Measurements from ENCODE around the gene SLC11A2. TPM values are rescaled to one million over a fixed set of nuclear protein-coding genes. Genes with fewer than 3 reads are reported as not detected.
"Not testable (repeated sequence)": the region's sequence is repeated elsewhere in the genome, so short reads cannot be mapped to it uniquely, and the experiment has no call there.

Gene SLC11A2
- total and polyA plus RNA-seq, 7 donors = 3.9 to 44.6 (median 25.0) TPM

DNA sequence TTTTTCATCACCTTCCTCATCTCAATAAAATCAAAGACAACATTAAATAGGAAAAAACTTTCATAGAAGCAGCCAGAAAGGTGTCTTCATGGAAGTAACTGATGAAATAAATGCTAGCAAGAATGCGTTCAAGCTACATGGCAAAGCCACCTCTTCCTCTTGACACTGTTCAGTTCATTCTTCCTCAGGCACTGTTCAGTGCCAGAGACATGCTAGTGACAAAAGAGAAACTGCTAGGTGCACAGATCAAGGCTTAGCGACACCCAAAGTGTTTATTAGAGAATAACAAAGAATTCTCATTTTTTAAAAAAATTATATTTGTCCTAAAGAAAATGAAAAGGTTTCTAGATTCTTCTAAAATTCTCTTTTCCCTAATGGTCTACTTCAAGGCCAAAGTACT is 7.2 kb downstream of the SLC11A2 start:
- no peak overlapping the region for H3K4me3 ChIP-seq
- WGBS, 2 donors = 92 to 97% methylated on average over 2 of the region's 2 CpGs
- intact Hi-C loops (cut with DNase I) = no loop called here
- H3K27ac ChIP-seq = no peak overlapping the region
- no peaks in the 10 kb centered on the region for H3K27me3 ChIP-seq
- no peak for DNase-seq
- no peak for TF ChIP-seq POLR2AphosphoS5 (IDR thresholded peaks at IDR 0.05)
- no peak for TF ChIP-seq POLR2A (IDR thresholded peaks at IDR 0.05)
- no peak for TF ChIP-seq EP300 (IDR thresholded peaks at IDR 0.05)
- TF ChIP-seq, protein P1, sequence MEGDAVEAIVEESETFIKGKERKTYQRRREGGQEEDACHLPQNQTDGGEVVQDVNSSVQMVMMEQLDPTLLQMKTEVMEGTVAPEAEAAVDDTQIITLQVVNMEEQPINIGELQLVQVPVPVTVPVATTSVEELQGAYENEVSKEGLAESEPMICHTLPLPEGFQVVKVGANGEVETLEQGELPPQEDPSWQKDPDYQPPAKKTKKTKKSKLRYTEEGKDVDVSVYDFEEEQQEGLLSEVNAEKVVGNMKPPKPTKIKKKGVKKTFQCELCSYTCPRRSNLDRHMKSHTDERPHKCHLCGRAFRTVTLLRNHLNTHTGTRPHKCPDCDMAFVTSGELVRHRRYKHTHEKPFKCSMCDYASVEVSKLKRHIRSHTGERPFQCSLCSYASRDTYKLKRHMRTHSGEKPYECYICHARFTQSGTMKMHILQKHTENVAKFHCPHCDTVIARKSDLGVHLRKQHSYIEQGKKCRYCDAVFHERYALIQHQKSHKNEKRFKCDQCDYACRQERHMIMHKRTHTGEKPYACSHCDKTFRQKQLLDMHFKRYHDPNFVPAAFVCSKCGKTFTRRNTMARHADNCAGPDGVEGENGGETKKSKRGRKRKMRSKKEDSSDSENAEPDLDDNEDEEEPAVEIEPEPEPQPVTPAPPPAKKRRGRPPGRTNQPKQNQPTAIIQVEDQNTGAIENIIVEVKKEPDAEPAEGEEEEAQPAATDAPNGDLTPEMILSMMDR (IDR thresholded peaks at IDR 0.05) = no peak
- H3K9me3 ChIP-seq = no peaks in the 10 kb centered on the region
- H3K36me3 ChIP-seq = no peaks in the 10 kb centered on the region
- H3K4me1 ChIP-seq = peaks cover 0 to 19% (median 3%) of the 10 kb centered on the region in 4 donors

DNA sequence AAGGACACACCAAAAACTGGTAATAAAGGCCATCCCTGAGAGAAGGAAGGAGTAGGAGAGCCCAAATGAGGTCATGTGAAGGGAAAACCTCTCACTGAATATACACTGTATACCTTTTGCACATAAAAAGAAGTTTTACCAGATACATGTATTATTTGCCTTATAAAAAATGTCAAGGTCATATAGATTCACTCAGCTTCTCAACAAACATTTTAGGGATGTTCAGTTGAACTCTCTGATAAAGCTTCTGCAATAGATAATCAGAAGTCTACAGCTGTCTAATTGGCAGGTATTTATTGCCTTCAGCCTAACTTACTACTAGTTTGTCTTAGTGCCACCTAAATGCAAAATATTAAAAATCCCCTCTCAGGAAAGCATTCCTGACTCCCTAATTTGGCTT is 8.7 kb downstream of the SLC11A2 start:
- H3K36me3 ChIP-seq = no peaks in the 10 kb centered on the region
- H3K9me3 ChIP-seq = no peaks in the 10 kb centered on the region
- TF ChIP-seq, protein P1 (IDR thresholded peaks at IDR 0.05) = no peak
- TF ChIP-seq POLR2AphosphoS5 (IDR thresholded peaks at IDR 0.05) (no peak), EP300 (IDR thresholded peaks at IDR 0.05) (no peak), POLR2A (IDR thresholded peaks at IDR 0.05) (no peak)
- H3K27me3 ChIP-seq = no peaks in the 10 kb centered on the region
- no peak overlapping the region for H3K4me3 ChIP-seq
- H3K27ac ChIP-seq = no peak overlapping the region
- H3K4me1 ChIP-seq = peaks cover 0 to 5% (median 0%) of the 10 kb centered on the region in 4 donors
- no peak for DNase-seq
- intact Hi-C loops (cut with DNase I) = no loop called here

DNA sequence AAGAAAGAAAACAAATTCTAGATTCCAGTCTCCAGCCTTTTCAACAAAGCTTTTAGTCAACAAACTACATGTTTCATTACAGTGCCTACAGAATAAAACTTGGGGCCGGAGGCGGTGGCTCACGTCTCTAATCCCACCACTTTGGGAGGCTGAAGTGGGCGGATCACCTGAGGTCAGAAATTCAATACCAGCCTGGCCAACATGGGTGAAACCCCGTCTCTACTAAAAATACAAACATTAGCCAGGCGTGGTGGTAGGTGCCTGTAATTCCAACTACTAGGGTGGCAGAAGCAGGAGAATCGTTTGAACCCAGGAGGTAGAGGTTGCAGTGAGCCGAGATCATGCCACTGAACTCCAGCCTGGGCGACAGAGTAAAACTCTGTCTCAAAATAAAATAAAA is 11.7 kb downstream of the SLC11A2 start:
- 91 to 92% methylated on average over 9 of the region's 9 CpGs for WGBS, 2 donors
- H3K27me3 ChIP-seq; H3K27ac ChIP-seq; H3K4me1 ChIP-seq; H3K36me3 ChIP-seq; intact Hi-C loops (cut with DNase I); DNase-seq; H3K9me3 ChIP-seq; H3K4me3 ChIP-seq: not testable (repeated sequence)

DNA sequence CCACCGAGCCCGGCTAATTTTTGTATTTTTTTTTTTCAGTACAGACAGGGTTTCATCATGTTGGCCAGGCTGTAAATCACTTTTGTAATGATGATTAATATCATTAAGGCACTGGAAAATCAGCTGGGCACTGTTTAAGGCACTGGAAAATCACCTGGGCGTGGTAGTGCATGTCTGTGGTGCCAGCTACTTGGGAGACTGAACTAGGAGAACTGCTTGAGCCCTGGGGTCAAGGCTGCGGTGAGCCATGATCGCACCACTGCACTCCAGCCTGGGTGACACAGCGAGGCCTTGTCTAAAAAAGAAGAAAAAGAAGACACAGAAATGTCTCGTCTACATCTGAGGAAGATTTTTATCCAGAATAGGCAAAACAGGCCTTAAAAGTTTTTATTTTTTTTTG is 12.7 kb downstream of the SLC11A2 start:
- 96% methylated on average over 7 of the region's 7 CpGs for WGBS, 2 donors
- intact Hi-C loops (cut with DNase I) = no loop called here
- H3K27ac ChIP-seq = no peak overlapping the region

DNA sequence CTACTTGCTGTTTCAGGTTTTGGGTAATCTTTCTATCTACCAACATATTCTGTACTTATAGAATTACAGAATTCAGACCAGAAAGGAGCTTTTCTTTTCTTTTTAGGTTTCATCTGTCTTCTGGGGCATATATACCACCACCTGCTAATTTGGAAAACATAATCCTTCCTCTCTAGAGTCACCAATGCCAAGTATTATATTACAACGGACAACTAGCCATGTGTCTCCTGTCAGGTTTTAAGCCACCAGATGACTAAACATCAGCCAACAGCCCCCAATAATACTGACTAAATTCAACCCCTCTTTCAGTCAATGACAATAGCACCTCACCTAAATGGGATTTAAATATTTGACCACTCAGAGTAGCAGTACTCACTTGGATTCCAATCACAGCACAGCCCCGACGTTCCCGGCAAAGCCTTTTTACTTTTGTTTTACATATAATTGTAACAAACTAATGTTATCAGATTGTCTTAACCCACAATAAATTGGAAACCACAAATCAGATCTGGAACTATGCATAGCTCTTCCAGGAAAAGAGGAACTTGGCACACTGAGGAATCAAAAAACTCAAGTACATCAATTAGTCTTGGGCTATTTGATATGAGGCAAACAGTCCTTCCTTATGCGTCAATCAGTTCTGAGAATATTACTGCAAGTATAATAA is 13.5 kb downstream of the SLC11A2 start:
- intact Hi-C loops (cut with DNase I) = no loop called here
- Histone ChIP-seq H3K27ac (no peak overlapping the region), H3K4me3 (no peak overlapping the region), H3K4me1 (no peaks in the 10 kb centered on the region), H3K27me3 (no peaks in the 10 kb centered on the region), H3K9me3 (no peaks in the 10 kb centered on the region), H3K36me3 (peaks cover 0 to 8% (median 0%) of the 10 kb centered on the region in 4 donors)
- WGBS, 2 donors = 80 to 88% methylated on average over 5 of the region's 5 CpGs
- TF ChIP-seq POLR2AphosphoS5 (IDR thresholded peaks at IDR 0.05) (no peak), POLR2A (IDR thresholded peaks at IDR 0.05) (no peak), EP300 (IDR thresholded peaks at IDR 0.05) (no peak)
- TF ChIP-seq, protein P1 (IDR thresholded peaks at IDR 0.05) = no peak
- no peak for DNase-seq

More for the DNA sequence above, 12.7 kb downstream of the SLC11A2 start:
- peaks cover 0 to under 1% (median 0%) of the 10 kb centered on the region in 4 donors for H3K36me3 ChIP-seq
- H3K4me1 ChIP-seq = no peaks in the 10 kb centered on the region
- no peaks in the 10 kb centered on the region for H3K9me3 ChIP-seq
- H3K4me3 ChIP-seq = no peak overlapping the region
- no peaks in the 10 kb centered on the region for H3K27me3 ChIP-seq
- TF ChIP-seq, protein P1 (IDR thresholded peaks at IDR 0.05) = no peak
- no peak for TF ChIP-seq POLR2A (IDR thresholded peaks at IDR 0.05)
- no peak for TF ChIP-seq POLR2AphosphoS5 (IDR thresholded peaks at IDR 0.05)
- TF ChIP-seq EP300 (IDR thresholded peaks at IDR 0.05) = no peak
- DNase-seq = no peak

Data from sigmoid colon (tissue), 7 donors.